SK-N-MC (cell line): ENCODE results near the gene IL1RAPL1.

ENCODE experiments used
- DNase-seq: peaks from one replicate; pipeline ENCODE4 v3.0.0-alpha.2; 2011; ENCODE audit warnings: low read depth, low spot score
- H3K27ac ChIP-seq: fragments of 200-600 bp; sonication (generic); 2 replicates; pipeline ENCODE4 v1.5.1; 2016; ENCODE audit warnings: mixed run types
- H3K36me3 ChIP-seq: fragments of 200-600 bp; sonication (generic); 2 replicates; pipeline ENCODE4 v1.6.1; 2017; ENCODE audit warnings: antibody characterized with exemption, low read length, mixed read lengths; ENCODE audit not compliant: insufficient read depth
- H3K4me3 ChIP-seq: fragments of 200-600 bp; sonication (generic); 2 replicates; pipeline ENCODE4 v1.5.1; 2016
- H3K9ac ChIP-seq: fragments of 200-600 bp; sonication (generic); 2 replicates; pipeline ENCODE4 v1.8.0; 2017; ENCODE audit warnings: mixed run types, mixed read lengths; ENCODE audit not compliant: insufficient read length
- H3K9me3 ChIP-seq: fragments of 200-600 bp; sonication (generic); 2 replicates; pipeline ENCODE4 v1.6.1; 2017; ENCODE audit warnings: low read depth, mild to moderate bottlenecking, antibody characterized with exemption, low read length, moderate library complexity, mixed read lengths
- EZH2 ChIP-seq: fragments of 200-600 bp; sonication (generic); IDR thresholded peaks from one replicate; pipeline ENCODE4 v1.6.1; 2017; ENCODE audit warnings: antibody characterized with exemption
- FOXP2 ChIP-seq: optimal IDR thresholded peaks from 2 replicates; pipeline ENCODE3; 2011; ENCODE audit warnings: mild to moderate bottlenecking, moderate library complexity; ENCODE audit not compliant: insufficient read depth; ENCODE audit errors: extremely low read length, control extremely low read depth
- POLR2AphosphoS5 ChIP-seq: IDR thresholded peaks from 2 replicates; pipeline ENCODE4 v1.6.1; 2012; ENCODE audit warnings: mild to moderate bottlenecking, low read depth, low read length, borderline replicate concordance

IL1RAPL1 gene

DNA sequence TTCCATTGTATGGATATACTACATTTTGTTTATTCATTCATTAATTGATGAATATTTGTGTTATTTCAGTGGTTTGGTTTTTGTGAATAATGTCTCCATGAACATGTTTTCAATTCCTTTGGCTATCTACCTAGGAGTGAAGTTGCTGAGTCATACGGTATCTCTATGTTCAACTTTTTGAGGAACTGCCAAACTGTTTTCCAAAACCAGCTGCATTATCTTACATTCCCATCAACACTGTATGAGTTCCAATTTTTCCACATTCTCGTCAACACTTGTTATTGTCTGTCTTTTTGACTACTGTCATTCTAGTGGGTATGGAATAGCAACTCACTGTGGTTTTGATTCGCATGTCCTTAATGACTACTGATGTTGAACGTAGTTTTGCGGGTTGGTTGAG is 1239.5 kb downstream of the IL1RAPL1 start:
- Histone ChIP-seq H3K27ac (no peak overlapping the region), H3K9me3 (no peaks in the 10 kb centered on the region), H3K9ac (no peak overlapping the region), H3K36me3 (no peaks in the 10 kb centered on the region), H3K4me3 (no peak overlapping the region)
- TF ChIP-seq EZH2 (no peak), FOXP2 (no peak), POLR2AphosphoS5 (no peak)
- no peak for DNase-seq

DNA sequence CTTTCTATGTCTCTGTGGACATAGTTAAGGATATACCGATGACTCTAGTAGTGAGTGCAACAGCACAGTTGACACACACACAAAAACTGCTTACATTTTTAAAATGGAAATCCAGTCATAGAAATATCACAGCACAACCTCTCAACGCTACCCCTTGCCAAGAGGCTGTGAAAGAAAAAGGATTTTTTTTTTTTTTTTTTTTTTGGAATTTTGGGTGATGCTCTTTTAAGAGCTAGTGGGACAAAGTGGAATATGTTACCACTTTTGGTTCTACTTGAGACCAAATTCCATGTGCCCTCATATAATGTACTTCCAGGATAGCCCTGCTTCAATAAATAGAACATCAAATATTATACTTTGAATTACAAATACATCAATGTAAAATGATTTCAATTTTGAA is 1247.1 kb downstream of the IL1RAPL1 start:
- H3K9me3 ChIP-seq, result no peaks in the 10 kb centered on the region
- H3K9ac ChIP-seq, result no peak overlapping the region
- DNase-seq, result no peak
- H3K27ac ChIP-seq, result no peak overlapping the region
- no peak overlapping the region for H3K4me3 ChIP-seq
- H3K36me3 ChIP-seq, result no peaks in the 10 kb centered on the region
- no peak for TF ChIP-seq FOXP2
- no peak for TF ChIP-seq EZH2
- no peak for TF ChIP-seq POLR2AphosphoS5

DNA sequence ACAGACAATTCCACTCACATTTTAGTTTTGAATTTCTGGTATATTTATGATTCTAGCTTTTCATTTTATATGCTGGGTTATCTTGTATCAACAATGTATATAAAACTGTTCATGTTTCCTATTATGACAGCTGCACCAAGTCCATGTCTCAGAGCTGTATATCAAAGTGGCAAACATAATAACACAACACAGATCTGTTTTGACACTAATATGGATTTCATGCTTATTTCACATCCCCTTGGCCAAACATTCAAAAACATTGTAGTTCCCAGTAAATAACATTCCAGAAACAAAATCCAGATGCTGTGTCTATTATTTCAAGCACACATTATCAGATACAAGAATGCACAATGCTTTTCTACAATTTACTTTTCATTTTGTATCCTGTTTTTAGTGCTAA is 1247.5 kb downstream of the IL1RAPL1 start:
- Histone ChIP-seq H3K9me3 (no peaks in the 10 kb centered on the region), H3K36me3 (no peaks in the 10 kb centered on the region), H3K4me3 (no peak overlapping the region), H3K9ac (no peak overlapping the region), H3K27ac (no peak overlapping the region)
- no peak for DNase-seq
- TF ChIP-seq FOXP2 (no peak), EZH2 (no peak), POLR2AphosphoS5 (no peak)

DNA sequence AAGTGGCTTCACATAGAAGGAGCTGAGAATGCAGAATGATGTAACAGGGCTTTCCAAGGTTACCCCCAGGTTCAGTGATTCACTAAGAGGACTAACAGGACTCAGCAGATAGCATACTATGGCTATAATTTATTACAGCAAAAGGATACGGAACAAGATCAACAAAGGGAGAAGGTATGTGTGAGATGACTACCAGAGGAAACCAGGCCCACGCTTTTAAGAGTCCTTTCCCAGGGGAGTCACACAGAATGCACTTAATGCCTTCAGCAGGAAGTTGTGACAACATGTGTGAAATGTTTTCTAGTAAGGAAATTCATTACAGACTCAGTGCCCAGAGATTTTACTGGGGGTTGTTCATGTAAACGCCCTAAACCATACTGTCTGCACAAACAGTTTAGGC is 1254.5 kb downstream of the IL1RAPL1 start:
- DNase-seq, result peak; percentile 52
- no peaks in the 10 kb centered on the region for H3K36me3 ChIP-seq
- H3K9me3 ChIP-seq, result no peaks in the 10 kb centered on the region
- no peak overlapping the region for H3K9ac ChIP-seq
- no peak for TF ChIP-seq FOXP2
- no peak for TF ChIP-seq EZH2
- no peak for TF ChIP-seq POLR2AphosphoS5
- H3K4me3 ChIP-seq, result no peak overlapping the region
- H3K27ac ChIP-seq, result no peak overlapping the region

DNA sequence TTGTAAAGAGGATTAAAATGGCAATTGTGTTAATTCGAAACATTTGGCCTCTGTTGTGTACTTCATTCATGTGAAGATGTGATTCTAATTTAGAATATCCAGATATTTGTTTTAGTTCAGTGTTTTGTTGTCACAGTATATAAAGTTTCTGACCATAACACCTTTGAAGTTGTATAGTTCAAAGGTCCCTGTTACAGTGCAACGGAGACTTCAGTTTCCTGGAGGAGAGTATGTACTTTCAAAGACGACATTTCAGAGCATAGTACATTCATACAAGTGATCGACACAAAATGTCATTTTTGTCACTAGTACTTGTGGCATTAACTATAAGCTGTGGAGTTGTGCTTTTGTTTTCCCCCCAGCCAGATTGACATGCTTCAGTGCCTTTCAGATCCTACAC is 1255.3 kb downstream of the IL1RAPL1 start:
- TF ChIP-seq FOXP2 (no peak), POLR2AphosphoS5 (no peak), EZH2 (no peak)
- Histone ChIP-seq H3K9me3 (no peaks in the 10 kb centered on the region), H3K9ac (no peak overlapping the region), H3K4me3 (no peak overlapping the region), H3K27ac (no peak overlapping the region), H3K36me3 (no peaks in the 10 kb centered on the region)
- DNase-seq, result no peak

DNA sequence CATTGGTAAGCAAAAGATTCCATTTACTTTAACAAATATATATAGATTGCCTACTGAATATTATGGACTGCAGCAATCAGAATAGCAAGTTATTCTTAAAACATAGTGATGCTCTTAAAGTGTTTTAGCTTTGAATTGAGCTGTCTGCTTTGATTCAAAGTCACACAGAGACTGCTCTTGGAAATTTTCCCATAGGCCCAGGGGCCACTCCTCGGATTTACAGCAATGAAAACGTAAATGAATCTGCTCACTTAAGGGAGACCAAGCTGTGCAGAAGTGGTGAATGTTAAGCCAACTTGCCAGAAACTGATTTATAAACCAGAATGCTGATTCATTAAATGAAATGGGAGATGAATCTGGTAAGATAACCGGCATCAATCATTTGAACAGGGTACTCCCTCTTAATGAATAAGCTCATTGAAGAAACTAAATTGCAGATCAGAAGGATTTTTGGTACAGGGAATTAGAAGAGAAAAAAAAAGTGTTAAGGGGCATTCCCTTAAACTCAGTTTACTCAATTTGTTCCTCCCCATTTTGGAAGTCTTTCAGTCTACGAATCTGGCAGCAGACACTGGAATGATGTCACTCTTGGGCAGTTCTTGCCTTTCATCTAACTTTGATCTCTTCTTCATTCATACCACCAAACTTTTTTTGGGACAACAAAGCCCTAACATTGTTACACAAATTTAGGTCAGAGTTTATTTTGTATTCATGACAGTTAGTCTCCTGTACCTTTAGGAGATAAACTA is 1264.8 kb downstream of the IL1RAPL1 start:
- Histone ChIP-seq H3K36me3 (no peaks in the 10 kb centered on the region), H3K9me3 (no peaks in the 10 kb centered on the region), H3K27ac (no peak overlapping the region), H3K4me3 (no peak overlapping the region), H3K9ac (no peak overlapping the region)
- TF ChIP-seq FOXP2, result no peak
- no peak for TF ChIP-seq EZH2
- TF ChIP-seq POLR2AphosphoS5, result no peak
- no peak for DNase-seq

DNA sequence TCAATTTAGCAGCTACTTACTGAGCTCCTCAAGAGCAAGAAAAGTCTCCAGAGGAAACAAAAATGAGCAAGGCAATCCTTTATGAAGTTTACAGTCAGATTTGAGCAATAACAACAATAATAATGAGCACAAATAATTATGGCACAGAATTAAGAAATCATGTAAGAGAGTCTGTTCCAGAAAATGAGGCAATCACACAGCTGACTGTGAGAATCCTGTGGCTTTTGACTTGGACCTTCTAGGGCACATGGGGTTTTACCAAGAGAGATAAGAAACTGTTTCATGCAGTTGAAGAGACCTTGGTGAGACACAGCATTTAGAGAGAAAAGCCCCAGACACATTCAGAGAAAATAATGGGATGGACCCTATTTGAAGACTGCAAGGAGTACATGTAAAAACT is 1265.5 kb downstream of the IL1RAPL1 start:
- Histone ChIP-seq H3K36me3 (no peaks in the 10 kb centered on the region), H3K9me3 (no peaks in the 10 kb centered on the region), H3K4me3 (no peak overlapping the region), H3K9ac (no peak overlapping the region), H3K27ac (no peak overlapping the region)
- no peak for TF ChIP-seq POLR2AphosphoS5
- TF ChIP-seq FOXP2, result no peak
- TF ChIP-seq EZH2, result no peak
- no peak for DNase-seq

DNA sequence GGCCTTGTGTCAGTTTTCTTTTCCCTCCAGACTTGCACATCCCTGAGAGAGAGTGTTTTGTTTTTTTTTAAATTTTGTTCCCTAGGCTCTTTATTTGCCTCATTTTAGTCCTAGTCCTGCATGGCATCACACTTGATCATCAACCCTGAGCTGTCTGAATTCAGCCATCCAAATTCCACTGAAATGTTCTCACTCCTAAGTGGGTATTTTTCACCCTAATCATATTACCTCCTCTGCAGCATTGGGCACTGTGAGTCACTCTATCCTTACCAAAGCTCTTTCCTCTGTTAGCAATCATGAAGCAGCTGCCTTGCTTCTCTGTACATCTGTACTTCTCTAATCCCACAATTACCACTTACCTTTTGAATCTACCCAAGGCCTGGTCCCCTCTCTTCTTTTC is 1271.5 kb downstream of the IL1RAPL1 start:
- Histone ChIP-seq H3K9ac (no peak overlapping the region), H3K4me3 (no peak overlapping the region), H3K9me3 (no peaks in the 10 kb centered on the region), H3K27ac (no peak overlapping the region), H3K36me3 (no peaks in the 10 kb centered on the region)
- no peak for TF ChIP-seq FOXP2
- TF ChIP-seq POLR2AphosphoS5, result no peak
- TF ChIP-seq EZH2, result no peak
- DNase-seq, result no peak
